Measurements from ENCODE around the gene REX1BD.

DNA sequence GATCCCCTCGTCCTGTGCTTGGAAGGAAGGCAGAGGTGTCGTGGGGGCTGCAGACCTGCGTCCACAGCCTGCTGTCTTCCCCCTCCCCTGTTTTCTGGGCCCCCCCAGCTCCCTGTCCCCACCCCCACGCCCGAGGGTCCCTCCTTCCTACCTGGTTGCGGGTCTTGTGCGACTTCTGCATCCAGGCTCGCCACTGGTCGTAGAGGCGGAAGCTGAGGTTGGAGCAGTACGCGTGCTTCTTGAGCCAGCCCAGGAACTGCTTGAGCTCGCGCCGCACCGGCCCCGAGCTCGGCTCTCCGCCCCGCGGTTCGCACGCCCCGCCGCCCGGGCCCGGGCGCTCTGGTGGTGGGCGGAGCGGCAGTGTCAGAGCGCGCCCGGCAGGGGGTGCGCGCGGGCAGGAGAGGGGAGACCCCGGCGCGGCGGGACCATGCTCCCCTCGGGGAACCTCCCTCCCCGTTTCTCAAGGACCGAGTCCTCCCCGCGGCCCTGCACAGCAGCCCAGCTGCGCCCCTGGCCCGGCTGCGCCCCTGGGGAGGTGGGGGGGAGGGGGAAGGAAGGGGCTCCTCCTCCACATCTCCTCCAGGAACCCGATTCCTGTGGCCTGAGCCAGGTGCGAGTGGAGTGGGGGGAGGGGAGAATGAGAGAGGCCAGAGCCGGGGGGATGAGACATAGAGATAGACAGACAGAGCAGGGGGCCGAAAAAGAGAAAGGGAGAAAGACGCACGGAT is 5.7 kb downstream of the REX1BD start:
- TF ChIP-seq POLR2AphosphoS5 (IDR thresholded peaks at IDR 0.05; ENCODE audit: borderline replicate concordance, low read depth, low read length) (no peak), EZH2 (IDR thresholded peaks at IDR 0.05) (no peak), FOXP2 (optimal IDR thresholded peaks at IDR 0.05; ENCODE audit: control extremely low read depth, extremely low read length, insufficient read depth) (no peak)

Measured in SK-N-MC (cell line).